Keratinocyte (primary cell): Measurements from ENCODE around the gene KRT37. TPM values are rescaled to one million over a fixed set of nuclear protein-coding genes. Genes with fewer than 3 reads are reported as not detected.

Experiments used
- DNase-seq: peaks from one replicate; pipeline ENCODE4 v3.0.0-alpha.2; 2011; ENCODE audit warnings: low read depth, missing footprints, low spot score
- FAIRE-seq: peaks from 2 replicates; lab custom pipeline; 2011; peaks lifted over from hg19 to GRCh38; lab: Jason Lieb, UNC
- H2AFZ ChIP-seq: 2 replicates; pipeline ENCODE4 v1.6.0; 2012; ENCODE audit warnings: low read length, control low read depth, inconsistent platforms; ENCODE audit not compliant: control insufficient read depth
- H3K27ac ChIP-seq: 2 replicates; pipeline ENCODE4 v1.5.1; 2011; ENCODE audit warnings: low read length; ENCODE audit not compliant: control insufficient read depth, insufficient read depth
- H3K27me3 ChIP-seq: 3 replicates; pipeline ENCODE4 v1.6.0; 2011; ENCODE audit warnings: low read length; ENCODE audit not compliant: control insufficient read depth, insufficient read depth; ENCODE audit errors: extremely low read depth
- H3K36me3 ChIP-seq, 2 experiments: 2 replicates in 1 of 2; 3 replicates in 1 of 2; pipeline ENCODE4 v1.5.1; 2011; ENCODE audit warnings: low read length in 2 of 2, mild to moderate bottlenecking in 1 of 2; ENCODE audit not compliant: control insufficient read depth in 2 of 2, insufficient read depth in 2 of 2; ENCODE audit errors: extremely low read depth in 1 of 2
- H3K4me1 ChIP-seq: 3 replicates; pipeline ENCODE4 v1.5.1; 2011; ENCODE audit warnings: low read length; ENCODE audit not compliant: control insufficient read depth, insufficient read depth; ENCODE audit errors: extremely low read depth
- H3K4me2 ChIP-seq: 3 replicates; pipeline ENCODE4 v1.6.0; 2011; ENCODE audit warnings: low read depth, low read length; ENCODE audit not compliant: control insufficient read depth, insufficient read depth; ENCODE audit errors: extremely low read depth
- H3K4me3 ChIP-seq, 3 experiments: fragments of 200-600 bp in 1 of 3; sonication (generic) in 1 of 3; 2 replicates in 2 of 3; 3 replicates in 1 of 3; pipeline ENCODE4 v1.5.1; 2011 to 2016; ENCODE audit warnings: low read length in 3 of 3, mild to moderate bottlenecking in 3 of 3, control low read depth in 2 of 3, inconsistent platforms in 1 of 3, low read depth in 1 of 3, mixed read lengths in 1 of 3, mixed run types in 1 of 3, moderate library complexity in 1 of 3; ENCODE audit not compliant: control insufficient read depth in 2 of 3, insufficient read depth in 2 of 3; ENCODE audit errors: extremely low read depth in 1 of 3
- H3K79me2 ChIP-seq: 2 replicates; pipeline ENCODE4 v1.6.0; 2012; ENCODE audit warnings: low read length; ENCODE audit not compliant: control insufficient read depth, insufficient read depth
- H3K9ac ChIP-seq: 3 replicates; pipeline ENCODE4 v1.6.0; 2011; ENCODE audit warnings: low read length; ENCODE audit not compliant: control insufficient read depth, insufficient read depth; ENCODE audit errors: extremely low read depth
- H3K9me1 ChIP-seq: 3 replicates; pipeline ENCODE4 v1.6.0; 2011; ENCODE audit warnings: low read length; ENCODE audit not compliant: control insufficient read depth, insufficient read depth; ENCODE audit errors: extremely low read depth
- H3K9me3 ChIP-seq: 2 replicates; pipeline ENCODE4 v1.5.1; 2012; ENCODE audit warnings: low read depth, low read length; ENCODE audit not compliant: control insufficient read depth
- H4K20me1 ChIP-seq: 3 replicates; pipeline ENCODE4 v1.6.0; 2011; ENCODE audit warnings: low read length; ENCODE audit not compliant: control insufficient read depth, insufficient read depth; ENCODE audit errors: extremely low read depth
- CTCF ChIP-seq, 3 experiments: IDR thresholded peaks in 1 of 3; conservative IDR thresholded peaks in 1 of 3; optimal IDR thresholded peaks in 1 of 3; 2 replicates in 2 of 3; 3 replicates in 1 of 3; pipeline versions ENCODE3 to v1.5.1; 2011; ENCODE audit warnings: low read length in 3 of 3, mild to moderate bottlenecking in 3 of 3, moderate library complexity in 2 of 3, control low read depth in 1 of 3, inconsistent platforms in 1 of 3; ENCODE audit not compliant: insufficient read depth in 2 of 3; ENCODE audit errors: extremely low read depth in 1 of 3
- EZH2 ChIP-seq: IDR thresholded peaks from one replicate; pipeline ENCODE4 v1.6.1; 2012; ENCODE audit warnings: inconsistent platforms, mild to moderate bottlenecking, low read length, moderate library complexity
- dilution Hi-C: fragments of 300-500 bp; cut with MboI; formaldehyde crosslinking; loops from one replicate; pipeline ENCODE4 v1.7.0; 2020; ENCODE audit warnings: low sequenced_read_pairs; ENCODE audit not compliant: extremely low pct_ligation_motif_present
- polyA plus RNA-seq, 5 experiments: library from polyadenylated mRNA; depleted of rRNA in 3 of 5; stranded (reverse) in 3 of 5; stranded (forward) in 1 of 5; unstranded in 1 of 5; fragments of >200 nt; gene quantifications; 1 replicate in 1 of 5; 2 replicates in 3 of 5; 3 replicates in 1 of 5; pipeline versions ENCODE4 v1.2.1 to v1.2.3, GENCODE V29; 2011 to 2012; ENCODE audit warnings: missing spikeins in 2 of 5, low read depth in 1 of 5, low replicate concordance in 1 of 5

KRT37 gene
- polyA plus RNA-seq, 1 donor (not counting 4 experiments of a cell fraction or from before 2014, with no cell fraction given): 0.08 TPM

GRCh38 chr17:41420134-41420533 lies 4.3 kb downstream of the KRT37 start:
- peaks cover 48% of the 10 kb centered on the region for H3K4me1 ChIP-seq
- H2AFZ ChIP-seq: no peak overlapping the region
- H3K4me2 ChIP-seq: peak overlapping the region; percentile 46
- H4K20me1 ChIP-seq: no peaks in the 10 kb centered on the region
- no peaks in the 10 kb centered on the region for H3K36me3 ChIP-seq
- no peak for TF ChIP-seq EZH2
- no peak for TF ChIP-seq CTCF (optimal IDR thresholded peaks at IDR 0.05 in 1 of 3, IDR thresholded peaks at IDR 0.05 in 1 of 3, conservative IDR thresholded peaks at IDR 0.05 in 1 of 3; ENCODE audit: extremely low read depth in 1 of 3, insufficient read depth in 2 of 3, low read length in 3 of 3)
- peak; percentile 98 for FAIRE-seq
- H3K4me3 ChIP-seq: no peak overlapping the region
- H3K27ac ChIP-seq: peak overlapping the region; percentile 88
- dilution Hi-C loops: no loop called here
- H3K9me3 ChIP-seq: no peaks in the 10 kb centered on the region
- H3K79me2 ChIP-seq: no peaks in the 10 kb centered on the region
- no peak for DNase-seq
- H3K9me1 ChIP-seq: peaks cover 2% of the 10 kb centered on the region
- peak overlapping the region; percentile 58 for H3K9ac ChIP-seq
- H3K27me3 ChIP-seq: no peaks in the 10 kb centered on the region

- Histone ChIP-seq H3K79me2 (no peaks in the 10 kb centered on the region), H3K4me2 (peak overlapping the region; percentile 46), H3K9me3 (no peaks in the 10 kb centered on the region), H3K27me3 (no peaks in the 10 kb centered on the region), H3K4me3 (peak overlapping the region in 1 of 3 experiments; percentile 7), H3K9ac (peak overlapping the region; percentile 52), H2AFZ (no peak overlapping the region), H3K9me1 (peaks cover 2% of the 10 kb centered on the region), H4K20me1 (no peaks in the 10 kb centered on the region), H3K36me3 (no peaks in the 10 kb centered on the region), H3K27ac (peak overlapping the region; percentile 88), H3K4me1 (peaks cover 48% of the 10 kb centered on the region)
- FAIRE-seq (no peak), DNase-seq (no peak)
- TF ChIP-seq CTCF (optimal IDR thresholded peaks at IDR 0.05 in 1 of 3, IDR thresholded peaks at IDR 0.05 in 1 of 3, conservative IDR thresholded peaks at IDR 0.05 in 1 of 3; ENCODE audit: extremely low read depth in 1 of 3, insufficient read depth in 2 of 3, low read length in 3 of 3): no peak
- no peak for TF ChIP-seq EZH2
- dilution Hi-C loops: no loop called here
Observed at GRCh38 chr17:41419716-41420115, 4.7 kb downstream of the KRT37 start.
